SH-SY5Y (cell line): ENCODE results near the gene ARID4A.

Source experiments
- GATA2 ChIP-seq: IDR thresholded peaks from 2 replicates; pipeline ENCODE4 v1.6.1; 2011; ENCODE audit warnings: mild to moderate bottlenecking, low read depth, low read length
- GATA3 ChIP-seq: IDR thresholded peaks from 2 replicates; pipeline ENCODE4 v1.6.1; 2011; ENCODE audit warnings: low read depth, mild to moderate bottlenecking, low read length, moderate library complexity

DNA sequence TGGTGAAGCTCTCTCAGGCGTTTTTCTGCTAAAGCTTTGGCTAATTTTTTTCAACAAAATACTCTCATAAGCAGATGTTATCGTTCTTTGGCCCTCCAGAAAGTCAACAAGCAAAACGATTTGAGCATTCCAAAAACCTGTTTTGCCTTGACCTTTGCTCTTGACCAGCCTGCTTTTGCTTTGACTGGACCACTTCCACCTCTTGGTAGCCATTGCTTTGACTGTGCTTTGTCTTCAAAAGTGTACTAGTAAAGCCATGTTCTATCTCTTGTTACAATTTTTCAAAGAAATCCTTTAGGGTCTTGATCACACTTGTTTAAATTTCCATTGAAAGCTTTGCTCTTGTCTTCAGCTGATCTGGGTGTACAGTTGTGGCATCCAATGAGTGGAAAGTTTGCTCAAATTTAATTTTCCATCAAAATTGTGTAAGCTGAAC lies 10.7 kb upstream of the ARID4A start:
- TF ChIP-seq GATA2 (no peak), GATA3 (no peak)
